Fibroblast of lung (primary cell): Measurements from ENCODE around the gene PTPN14. TPM values are rescaled to one million over a fixed set of nuclear protein-coding genes. Genes with fewer than 3 reads are reported as not detected.

Experiments
- DNase-seq, 2 donors: peaks; one replicate each; pipeline versions ENCODE4 v3.0.0 to v3.0.0-alpha.2; 2010; ENCODE audit warnings: low read depth in 2 of 2
- H2AFZ ChIP-seq: 2 replicates; pipeline ENCODE4 v1.5.1; 2012; ENCODE audit warnings: low read length, control low read depth, inconsistent platforms
- H3K27ac ChIP-seq: 2 replicates; pipeline ENCODE4 v1.5.1; 2011; ENCODE audit warnings: low read length, control low read depth; ENCODE audit not compliant: insufficient read depth
- H3K27me3 ChIP-seq: 2 replicates; pipeline ENCODE4 v1.5.1; 2011; ENCODE audit warnings: mild to moderate bottlenecking, low read length; ENCODE audit not compliant: control insufficient read depth, insufficient read depth
- H3K36me3 ChIP-seq: 2 replicates; pipeline ENCODE4 v1.5.1; 2011; ENCODE audit warnings: low read length; ENCODE audit not compliant: control insufficient read depth, insufficient read depth
- H3K4me1 ChIP-seq: 2 replicates; pipeline ENCODE4 v1.5.1; 2011; ENCODE audit warnings: low read length; ENCODE audit not compliant: control insufficient read depth, insufficient read depth; ENCODE audit errors: extremely low read depth
- H3K4me2 ChIP-seq: 2 replicates; pipeline ENCODE4 v1.5.1; 2011; ENCODE audit warnings: low read length, control low read depth; ENCODE audit not compliant: insufficient read depth; ENCODE audit errors: extremely low read depth
- H3K4me3 ChIP-seq, 4 experiments: fragments of 200-600 bp in 1 of 4; sonication (generic) in 1 of 4; replicated peaks in 1 of 4; 2 replicates each; pipeline ENCODE4 v1.5.1; 2011 to 2016; ENCODE audit warnings: low read length in 4 of 4, low read depth in 3 of 4, mild to moderate bottlenecking in 3 of 4, control low read depth in 2 of 4, inconsistent platforms in 1 of 4, mixed read lengths in 1 of 4; ENCODE audit not compliant: insufficient read depth in 1 of 4; ENCODE audit errors: control extremely low read depth in 1 of 4
- H3K79me2 ChIP-seq: 2 replicates; pipeline ENCODE4 v1.5.1; 2012; ENCODE audit warnings: mild to moderate bottlenecking, low read length, inconsistent platforms; ENCODE audit not compliant: control insufficient read depth, insufficient read depth
- H3K9ac ChIP-seq: 2 replicates; pipeline ENCODE4 v1.5.1; 2011; ENCODE audit warnings: mild to moderate bottlenecking, low read length, control low read depth; ENCODE audit not compliant: insufficient read depth
- H3K9me3 ChIP-seq: 2 replicates; pipeline ENCODE4 v1.5.1; 2012; ENCODE audit warnings: low read depth, low read length; ENCODE audit not compliant: control insufficient read depth, insufficient read depth
- H4K20me1 ChIP-seq: 2 replicates; pipeline ENCODE4 v1.5.1; 2011; ENCODE audit warnings: low read length; ENCODE audit not compliant: control insufficient read depth, insufficient read depth; ENCODE audit errors: extremely low read depth
- CTCF ChIP-seq, 2 donors: IDR thresholded peaks in 1 of 2; conservative IDR thresholded peaks in 1 of 2; 1 replicate in 1 of 2; 2 replicates in 1 of 2; pipeline ENCODE4 v1.5.1; 2011 to 2012; ENCODE audit warnings: low read length in 2 of 2, control low read depth in 1 of 2, inconsistent platforms in 1 of 2, low read depth in 1 of 2, mild to moderate bottlenecking in 1 of 2
- EZH2 ChIP-seq: IDR thresholded peaks from 2 replicates; pipeline ENCODE4 v1.5.1; 2012; ENCODE audit warnings: low read length, control low read depth, mild to moderate bottlenecking; ENCODE audit errors: missing control alignments
- polyA plus RNA-seq, 2 donors: library from polyadenylated mRNA; depleted of rRNA in 1 of 2; stranded (reverse) in 1 of 2; unstranded in 1 of 2; fragments of >200 nt; gene quantifications; 2 replicates each; pipeline ENCODE4 v1.2.1, GENCODE V29; 2011 to 2012; ENCODE audit warnings: missing spikeins in 1 of 2
- total RNA-seq: library from RNA; depleted of rRNA; stranded (reverse); fragments of >200 nt; gene quantifications from 2 replicates; pipeline ENCODE4 v1.2.1, GENCODE V29; 2014

PTPN14 gene
- total and polyA plus RNA-seq, 2 donors (not counting 1 experiment from before 2014, with no cell fraction given): 38.7 to 56.1 TPM

GRCh38 chr1:214515544-214516433 is 35.6 kb downstream of the PTPN14 start:
- Histone ChIP-seq H3K27ac (no peak overlapping the region), H3K9me3 (no peaks in the 10 kb centered on the region), H3K4me1 (peaks cover 11% of the 10 kb centered on the region), H3K9ac (no peak overlapping the region), H2AFZ (no peak overlapping the region), H3K79me2 (peaks cover 78% of the 10 kb centered on the region), H3K4me2 (peak overlapping the region; percentile 13), H3K36me3 (no peaks in the 10 kb centered on the region), H4K20me1 (no peaks in the 10 kb centered on the region), H3K27me3 (no peaks in the 10 kb centered on the region), H3K4me3 (no peak overlapping the region)
- TF ChIP-seq CTCF (conservative IDR thresholded peaks at IDR 0.05 in 1 of 2, IDR thresholded peaks at IDR 0.05 in 1 of 2; ENCODE audit: low read depth in 1 of 2, low read length in 2 of 2) (no peak), EZH2 (no peak)
- DNase-seq: peak in 1 of 2 donors; percentile 42

DNA sequence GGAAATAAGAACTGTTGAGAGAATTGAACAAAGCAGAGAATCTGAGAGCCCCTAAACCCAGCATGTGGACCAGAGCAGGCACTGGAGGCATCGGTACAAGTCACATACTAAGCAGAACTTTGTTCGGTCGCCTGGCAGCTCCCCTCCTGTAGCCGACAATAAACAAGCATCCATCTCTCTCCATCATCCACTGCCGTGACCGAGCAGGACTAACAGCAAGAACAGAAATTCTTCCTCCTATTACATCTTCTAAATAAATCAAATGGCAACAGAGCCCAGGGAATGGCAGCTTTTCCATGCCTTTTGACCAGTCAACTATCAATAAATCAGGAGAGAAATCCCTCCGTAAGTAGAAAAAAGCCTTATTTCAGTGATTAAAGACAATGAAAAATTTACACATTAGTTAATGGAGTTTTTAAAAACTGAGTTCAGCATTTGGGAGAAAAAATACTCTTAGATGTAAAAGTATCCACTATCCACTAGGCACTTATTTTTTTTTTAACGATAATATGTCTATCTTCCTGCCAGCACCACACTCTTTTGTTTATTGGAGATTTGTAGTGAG is 36.5 kb downstream of the PTPN14 start:
- Histone ChIP-seq H3K4me1 (peaks cover 11% of the 10 kb centered on the region), H3K9me3 (no peaks in the 10 kb centered on the region), H3K4me2 (peak overlapping the region; percentile 38), H3K36me3 (no peaks in the 10 kb centered on the region), H3K9ac (no peak overlapping the region), H3K27ac (no peak overlapping the region), H2AFZ (no peak overlapping the region), H3K27me3 (no peaks in the 10 kb centered on the region), H4K20me1 (no peaks in the 10 kb centered on the region), H3K79me2 (peaks cover 77% of the 10 kb centered on the region), H3K4me3 (peak overlapping the region in 2 of 4 experiments; percentile 8 to 34)
- DNase-seq: no peak
- TF ChIP-seq CTCF (conservative IDR thresholded peaks at IDR 0.05 in 1 of 2, IDR thresholded peaks at IDR 0.05 in 1 of 2; ENCODE audit: low read depth in 1 of 2, low read length in 2 of 2) (no peak), EZH2 (no peak)

GRCh38 chr1:214514032-214514818 is 37.2 kb downstream of the PTPN14 start:
- Histone ChIP-seq H3K4me1 (peaks cover 10% of the 10 kb centered on the region), H3K4me2 (peak overlapping the region; percentile 38), H3K27me3 (no peaks in the 10 kb centered on the region), H3K36me3 (no peaks in the 10 kb centered on the region), H3K4me3 (peak overlapping the region in 2 of 4 experiments; percentile 8 to 34), H4K20me1 (no peaks in the 10 kb centered on the region), H2AFZ (no peak overlapping the region), H3K9me3 (no peaks in the 10 kb centered on the region), H3K79me2 (peaks cover 75% of the 10 kb centered on the region), H3K27ac (no peak overlapping the region), H3K9ac (no peak overlapping the region)
- DNase-seq: peak; percentile 78 to 91
- TF ChIP-seq CTCF (conservative IDR thresholded peaks at IDR 0.05 in 1 of 2, IDR thresholded peaks at IDR 0.05 in 1 of 2; ENCODE audit: low read depth in 1 of 2, low read length in 2 of 2): no peak
- no peak for TF ChIP-seq EZH2
